HG03135 (cell line): ENCODE data around the gene L3MBTL1.

Source experiments
- ATAC-seq: cut with Tn5 transposase; IDR thresholded peaks from one replicate; pipeline ENCODE4 v1.9.1; 2021; ENCODE audit warnings: mild to moderate bottlenecking, moderate library complexity; ENCODE audit not compliant: unreplicated experiment

L3MBTL1 gene

GRCh38 chr20:43534791-43535350 lies 27.4 kb downstream of the L3MBTL1 start:
- ATAC-seq: no peak

- no peak for ATAC-seq
Measured at GRCh38 chr20:43535370-43536004, 28.0 kb downstream of the L3MBTL1 start.

- no peak for ATAC-seq
Measured at GRCh38 chr20:43536041-43536816, 28.7 kb downstream of the L3MBTL1 start.

GRCh38 chr20:43536817-43537440 lies 29.4 kb downstream of the L3MBTL1 start:
- ATAC-seq: no peak

GRCh38 chr20:43537921-43538877 lies 30.7 kb downstream of the L3MBTL1 start:
- ATAC-seq: no peak

- no peak for ATAC-seq
Measured at GRCh38 chr20:43538878-43539700, 31.6 kb downstream of the L3MBTL1 start.

GRCh38 chr20:43539975-43540672 lies 32.6 kb downstream of the L3MBTL1 start:
- ATAC-seq: no peak

GRCh38 chr20:43540673-43541060 lies 33.2 kb downstream of the L3MBTL1 start:
- ATAC-seq: no peak

- no peak for ATAC-seq
Measured at GRCh38 chr20:43541214-43541613, 33.7 kb downstream of the L3MBTL1 start.

GRCh38 chr20:43542161-43542560 lies 34.7 kb downstream of the L3MBTL1 start:
- ATAC-seq: no peak

- no peak for ATAC-seq
Measured at GRCh38 chr20:43542674-43543073, 35.2 kb downstream of the L3MBTL1 start.

- no peak for ATAC-seq
Measured at GRCh38 chr20:43543138-43543537, 35.6 kb downstream of the L3MBTL1 start.

GRCh38 chr20:43544501-43544900 lies 37.0 kb downstream of the L3MBTL1 start:
- no peak for ATAC-seq

GRCh38 chr20:43545837-43546578 lies 38.5 kb downstream of the L3MBTL1 start:
- ATAC-seq: no peak

- ATAC-seq: no peak
Measured at GRCh38 chr20:43548273-43548880, 40.9 kb downstream of the L3MBTL1 start.

- ATAC-seq: no peak
Measured at GRCh38 chr20:43549416-43550065, 42.0 kb downstream of the L3MBTL1 start.

- ATAC-seq: no peak
Measured at GRCh38 chr20:43550456-43550855, 43.0 kb downstream of the L3MBTL1 start.

- ATAC-seq: no peak
Measured at GRCh38 chr20:43554369-43554768, 46.9 kb downstream of the L3MBTL1 start.
